GM12891 (cell line): ENCODE measurements around the gene PRKAG3.

ENCODE experiments used
- PAX5 ChIP-seq: IDR thresholded peaks from 2 replicates; pipeline ENCODE4 v1.6.1; 2011; ENCODE audit warnings: low read length, moderate library complexity, mild to moderate bottlenecking; ENCODE audit not compliant: insufficient read depth, severe bottlenecking
- POLR2A ChIP-seq: IDR thresholded peaks from 2 replicates; pipeline ENCODE4 v1.6.1; 2011; ENCODE audit warnings: low read depth, low read length, control low read depth
- POLR2AphosphoS5 ChIP-seq: IDR thresholded peaks from 2 replicates; pipeline ENCODE4 v1.6.1; 2011; ENCODE audit warnings: low read depth, low read length, control low read depth
- POU2F2 ChIP-seq: IDR thresholded peaks from 2 replicates; pipeline ENCODE4 v1.6.1; 2011; ENCODE audit warnings: low read depth, mild to moderate bottlenecking, control low read depth, low read length, moderate library complexity
- SPI1 ChIP-seq: IDR thresholded peaks from 2 replicates; pipeline ENCODE4 v1.6.1; 2011; ENCODE audit warnings: low read depth, low read length, control low read depth
- TAF1 ChIP-seq: IDR thresholded peaks from 2 replicates; pipeline ENCODE4 v1.6.1; 2011; ENCODE audit warnings: low read depth, low read length, control low read depth

DNA sequence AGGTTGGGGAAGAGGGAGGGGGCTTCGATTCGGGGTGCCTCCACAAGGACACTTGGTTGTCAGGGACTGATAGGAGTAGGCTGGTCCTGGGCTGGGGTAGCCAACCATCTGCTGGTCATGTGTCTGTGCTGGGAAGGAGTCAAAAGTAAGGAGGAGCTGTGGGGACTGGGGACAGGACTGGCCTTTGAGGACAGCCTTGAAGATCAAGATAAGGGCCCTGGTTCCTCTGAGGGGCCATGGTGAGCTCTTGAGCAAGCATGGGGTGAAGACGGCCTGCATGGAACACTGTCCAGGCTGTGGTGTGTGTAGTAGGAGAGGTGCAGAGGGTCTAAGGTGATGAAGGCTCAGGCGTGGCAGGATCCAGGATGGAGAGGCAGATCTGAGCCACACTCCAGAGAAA, 47.9 kb downstream of the PRKAG3 start:
- TF ChIP-seq POLR2AphosphoS5 (no peak), POLR2A (no peak), SPI1 (no peak), TAF1 (no peak), POU2F2 (no peak), PAX5 (no peak)
